HG02840 (cell line): ENCODE measurements around the gene FBLN5.
A peak's percentile ranks its signal among the peaks of the same experiment; 100 is the strongest.
"Not testable (repeated sequence)": the region's sequence is repeated elsewhere in the genome, so short reads cannot be mapped to it uniquely, and the experiment has no call there.

Experiments used
- ATAC-seq: cut with Tn5 transposase; IDR thresholded peaks from one replicate; pipeline ENCODE4 v1.9.1; 2021; ENCODE audit warnings: mild to moderate bottlenecking, moderate library complexity, moderate number of reproducible peaks; ENCODE audit not compliant: unreplicated experiment, low FRiP score

The FBLN5 gene

DNA sequence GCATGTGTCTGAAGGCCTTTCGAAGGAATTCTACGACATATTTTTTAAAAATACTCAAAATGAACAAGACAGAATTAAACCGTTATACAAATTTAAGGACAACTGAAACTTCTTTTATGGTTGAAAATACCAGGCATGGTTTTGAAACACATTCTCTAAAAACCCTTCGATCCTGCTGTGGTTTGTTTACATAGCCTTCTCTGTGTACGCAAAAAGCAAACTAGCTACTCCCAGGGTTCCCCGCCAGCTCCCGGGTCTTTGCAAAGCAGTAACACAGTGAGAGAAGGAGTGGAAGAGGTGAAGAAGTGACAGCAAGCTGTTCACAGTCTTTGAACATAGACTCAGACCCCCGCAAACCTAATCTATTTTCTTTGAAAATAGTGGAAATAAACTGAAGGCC is 77.9 kb downstream of the FBLN5 start:
- ATAC-seq = no peak

DNA sequence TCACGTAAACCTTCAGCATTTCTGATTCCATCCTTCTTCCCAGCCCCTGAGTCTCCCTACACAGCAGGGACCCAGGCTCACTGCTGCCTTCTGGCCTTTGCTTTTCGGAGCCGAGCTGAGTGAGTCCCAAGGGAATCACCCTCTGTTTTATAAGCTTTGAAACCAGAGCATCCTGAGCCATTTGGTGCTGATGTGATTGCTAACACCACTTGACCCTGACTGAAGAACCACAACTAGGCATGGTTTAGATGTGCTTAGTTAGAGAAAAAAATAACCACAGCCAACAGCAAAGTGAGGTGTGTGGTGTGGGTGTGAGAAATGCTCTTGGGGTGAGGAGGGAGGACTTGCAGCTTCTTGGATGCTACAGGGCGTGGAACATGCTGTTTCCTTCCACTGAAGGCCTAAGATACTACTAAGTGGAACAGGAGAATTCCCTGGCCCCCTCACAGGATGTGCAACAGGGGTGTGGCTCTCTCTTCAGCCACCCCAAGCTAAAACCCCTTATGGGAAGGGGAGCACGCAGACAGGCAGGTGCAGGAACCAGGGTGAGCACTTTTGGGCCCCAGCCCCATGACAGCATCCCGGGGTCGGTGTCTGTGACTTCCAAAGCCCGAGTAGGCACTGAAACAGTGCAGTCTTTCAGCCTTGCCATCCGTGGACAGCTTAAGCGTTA is 80.0 kb downstream of the FBLN5 start, which contains the start of gene TC2N:
Gene TC2N, minus strand, starts transcription at position 221 of the 673 bp plus-strand sequence. CDS start 53,767 bp downstream, outside the sequence.
- no peak for ATAC-seq

DNA sequence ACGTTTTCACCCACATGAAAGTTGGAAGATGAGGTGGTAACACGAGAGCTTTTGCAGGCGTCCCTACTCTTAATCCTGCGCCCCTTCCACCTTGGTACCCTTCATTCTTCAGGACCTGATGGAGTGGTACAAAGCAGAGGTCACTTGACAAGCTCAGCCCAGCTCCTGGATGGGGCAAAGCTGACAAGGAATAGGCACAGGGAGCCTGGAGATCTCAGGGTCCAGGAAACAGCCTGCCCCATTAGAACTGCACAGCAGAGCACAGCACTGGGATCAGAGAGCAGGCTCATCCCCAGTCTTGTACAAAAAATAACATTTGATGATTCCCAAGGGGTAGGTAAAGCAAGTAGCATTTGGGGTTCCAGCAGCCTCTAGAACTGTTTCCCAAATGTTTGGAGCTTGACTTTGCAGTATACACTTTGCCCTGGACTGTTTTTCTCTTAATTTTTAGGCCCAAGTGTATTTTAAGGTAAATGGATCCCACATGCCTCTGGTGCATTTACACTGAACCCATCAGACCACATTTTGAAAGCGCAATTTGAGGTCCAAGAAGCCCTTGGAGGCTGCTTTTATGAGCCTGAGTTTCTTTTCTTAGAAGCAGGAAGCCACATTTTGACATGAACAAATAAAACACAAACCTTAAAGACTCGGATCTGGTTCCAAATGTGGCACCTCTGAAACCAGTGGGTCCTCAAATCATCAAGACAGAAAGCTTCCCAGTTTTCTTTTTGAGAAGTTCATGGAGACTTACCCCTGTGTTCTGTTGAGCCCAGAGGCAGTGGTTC is 80.8 kb downstream of the FBLN5 start:
- ATAC-seq = no peak

DNA sequence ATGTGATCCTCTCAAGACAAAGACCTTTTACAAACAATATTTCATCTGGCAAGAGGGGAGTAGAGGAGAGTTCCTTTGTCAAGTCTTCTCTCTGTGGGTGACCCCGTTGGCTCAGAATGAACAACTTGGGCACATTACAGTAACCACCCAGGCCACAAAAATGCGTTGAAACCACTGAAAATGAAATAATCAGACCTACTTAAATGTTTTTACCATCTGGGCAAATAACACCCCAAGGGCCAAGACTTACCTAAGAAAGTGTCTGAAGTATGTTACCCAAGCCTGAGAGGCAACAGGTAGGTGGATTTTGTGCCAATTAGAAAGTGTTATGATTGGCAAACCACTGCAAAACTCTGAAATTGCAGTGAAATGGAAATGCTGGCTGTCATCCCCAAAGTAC is 81.4 kb downstream of the FBLN5 start:
- no peak for ATAC-seq

- no peak for ATAC-seq
Measured at GRCh38 chr14:91862417-91862816, 85.1 kb downstream of the FBLN5 start.

GRCh38 chr14:91861091-91861490 is 86.4 kb downstream of the FBLN5 start:
- no peak for ATAC-seq

- ATAC-seq = no peak
Measured at GRCh38 chr14:91860238-91860637, 87.3 kb downstream of the FBLN5 start.

DNA sequence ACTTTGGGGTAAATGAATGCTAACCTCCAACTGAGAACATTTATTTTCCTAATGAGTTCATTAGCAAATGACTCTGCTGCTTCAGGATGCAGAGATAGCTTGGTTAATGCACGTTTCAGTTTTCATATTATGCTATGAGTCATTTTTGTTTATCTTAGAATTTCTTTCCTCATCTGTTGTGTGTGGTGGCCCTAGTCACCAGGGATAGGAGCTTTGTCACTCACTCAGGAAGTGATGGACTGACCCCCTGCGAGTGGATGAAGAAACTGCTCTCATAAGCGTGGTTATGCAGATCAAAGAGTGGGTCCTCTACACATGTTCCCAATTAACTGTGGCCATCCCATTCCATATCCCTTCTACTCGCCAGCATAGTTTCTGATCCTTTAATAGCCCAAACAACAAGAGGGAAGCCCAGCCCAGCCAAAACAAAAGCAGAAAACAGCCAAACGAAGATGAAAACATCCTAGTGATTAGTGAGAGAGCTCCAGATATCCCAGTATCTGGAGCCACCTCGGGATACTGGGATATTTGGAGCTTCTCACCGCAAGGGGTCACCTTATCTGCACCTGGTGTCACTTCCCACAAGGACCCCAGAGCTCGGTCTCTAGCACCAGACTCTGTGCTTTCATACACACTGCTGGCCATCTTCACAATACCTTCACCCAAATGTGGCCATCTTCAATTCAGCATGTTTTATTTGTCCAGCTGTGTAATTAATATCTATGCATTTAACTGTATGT is 88.8 kb downstream of the FBLN5 start:
- ATAC-seq = peak; percentile 63

DNA sequence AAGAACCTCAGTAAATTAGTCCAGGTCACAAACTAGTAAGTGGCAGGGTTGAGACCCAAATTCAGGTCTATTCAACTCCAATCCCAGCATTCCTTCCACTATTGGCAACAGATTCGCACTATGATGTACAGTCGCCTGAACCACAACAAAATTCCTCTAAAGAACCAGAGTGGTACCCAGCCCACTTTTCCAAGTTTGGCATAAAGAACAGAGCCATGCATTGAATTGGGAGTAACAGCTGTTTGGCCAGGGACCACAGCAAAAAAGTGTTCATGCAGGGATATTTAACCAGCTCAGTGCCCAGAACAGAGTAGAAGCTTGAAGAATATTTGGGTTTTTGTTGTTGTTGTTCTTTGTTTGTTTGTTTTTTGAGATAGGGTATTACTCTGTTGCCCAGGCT is 89.9 kb downstream of the FBLN5 start:
- ATAC-seq = no peak

GRCh38 chr14:91854327-91854934 is 93.1 kb downstream of the FBLN5 start:
- ATAC-seq = no peak

DNA sequence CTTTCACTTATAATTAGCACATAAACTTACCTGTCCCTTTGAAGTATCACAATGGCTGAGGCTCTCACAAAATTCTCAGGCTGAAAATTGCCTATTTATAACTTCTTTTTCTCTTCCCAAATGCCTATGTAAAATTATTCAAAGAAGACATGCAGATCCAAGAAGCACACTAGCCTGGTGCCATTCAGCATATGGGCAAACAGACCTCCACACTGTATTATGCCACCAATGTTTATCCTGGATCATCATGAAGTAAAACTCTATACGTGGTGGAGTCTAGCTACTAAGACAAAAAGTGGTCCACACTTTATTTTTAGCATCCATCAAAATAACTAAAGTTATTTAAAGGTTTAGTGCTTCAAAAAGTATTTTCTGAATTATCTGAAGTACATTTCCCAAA is 95.9 kb downstream of the FBLN5 start:
- ATAC-seq = no peak

- no peak for ATAC-seq
Measured at GRCh38 chr14:91848504-91849001, 98.9 kb downstream of the FBLN5 start.

GRCh38 chr14:91847693-91848092 is 99.8 kb downstream of the FBLN5 start:
- no peak for ATAC-seq

DNA sequence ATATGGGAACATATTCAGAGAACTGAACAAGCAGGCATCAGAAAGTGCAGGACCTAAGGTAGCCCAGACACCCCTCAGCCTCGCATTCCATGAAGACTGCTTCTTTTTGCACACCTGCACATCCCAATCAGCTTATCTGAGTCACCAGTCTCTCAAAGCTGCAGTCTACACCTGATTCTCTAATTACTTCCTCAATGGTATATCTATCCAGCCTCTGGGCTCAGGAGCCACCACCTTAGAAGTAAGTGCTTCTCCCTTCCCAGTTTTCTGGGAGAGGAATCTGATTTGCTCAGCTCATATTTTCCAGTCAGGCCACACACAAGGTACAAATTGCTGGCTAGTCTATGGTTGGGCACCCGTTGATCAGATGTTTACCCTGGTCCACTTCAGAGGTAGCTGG is 101.8 kb downstream of the FBLN5 start:
- no peak for ATAC-seq

DNA sequence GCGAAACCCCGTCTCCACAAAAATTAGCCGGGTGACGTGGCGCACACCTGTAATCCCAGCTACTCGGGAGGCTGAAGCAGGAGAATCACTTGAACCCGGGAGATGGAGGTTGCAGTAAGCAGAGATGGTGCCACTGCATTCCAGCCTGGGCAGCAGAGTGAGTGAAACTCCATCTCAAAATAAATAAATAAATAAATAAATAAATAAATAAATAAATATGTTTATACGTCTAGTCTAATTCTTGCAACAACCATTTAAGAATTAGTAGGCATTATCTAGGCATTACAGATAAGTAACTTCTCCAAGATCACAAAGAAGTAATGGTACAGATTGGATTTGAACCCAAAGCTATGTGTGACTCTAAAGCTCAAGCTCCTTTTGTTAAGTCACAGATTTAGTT is 102.4 kb downstream of the FBLN5 start:
- not testable (repeated sequence) for ATAC-seq

DNA sequence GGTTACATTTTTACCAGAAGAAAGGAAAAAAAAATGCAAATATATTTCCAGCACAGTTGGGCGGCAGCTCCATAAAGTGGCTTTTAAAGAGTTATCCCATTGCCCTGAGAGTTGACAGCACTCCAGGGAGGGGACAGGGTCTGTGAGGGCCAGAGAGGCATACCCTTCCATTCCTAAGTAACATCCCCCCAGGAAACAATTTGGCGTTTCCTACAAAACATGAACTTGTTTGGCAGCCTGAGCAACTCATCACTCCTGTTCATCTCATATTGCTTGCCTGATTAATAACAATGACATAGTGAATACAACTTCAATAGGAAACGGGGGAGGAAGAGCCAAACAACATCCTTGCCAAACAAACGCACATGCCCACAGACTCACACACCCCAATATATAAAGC is 103.5 kb downstream of the FBLN5 start:
- no peak for ATAC-seq

DNA sequence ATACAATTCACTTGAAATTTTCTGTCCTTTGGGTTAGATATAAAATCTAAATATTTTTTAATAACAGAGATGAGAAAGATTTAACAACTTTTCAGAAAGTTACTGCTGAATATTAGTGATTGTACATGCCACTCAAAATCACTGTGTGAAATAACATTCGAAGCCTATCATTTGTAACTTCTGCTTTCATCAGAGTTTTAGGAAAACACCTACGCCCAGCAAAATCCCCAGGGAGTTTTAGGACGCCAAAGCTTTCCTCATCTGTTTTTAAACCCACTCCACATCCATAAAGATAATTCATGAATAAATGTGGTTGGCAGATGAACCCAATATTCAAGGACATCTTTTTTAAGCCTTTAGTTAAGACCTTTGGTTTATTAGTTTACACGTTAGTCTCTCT is 104.1 kb downstream of the FBLN5 start:
- no peak for ATAC-seq

DNA sequence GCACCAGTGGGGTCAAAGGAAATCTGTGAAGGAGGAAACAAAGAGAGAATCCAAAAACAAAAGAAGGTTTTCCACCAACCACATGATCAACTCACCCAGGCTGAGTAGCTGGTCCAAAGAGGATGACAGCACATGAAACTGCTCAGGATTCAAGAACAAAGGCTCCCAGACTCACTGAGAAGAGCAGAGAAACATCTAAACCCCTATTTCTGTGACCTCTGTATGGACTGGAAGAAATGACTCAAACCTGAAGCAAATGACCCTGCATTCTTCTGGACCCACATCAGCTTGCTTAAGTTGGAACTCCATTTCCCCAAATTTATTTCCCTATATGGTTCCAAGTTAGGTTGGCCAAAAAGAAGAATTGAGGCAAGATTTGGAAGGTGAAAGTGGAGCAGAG is 106.4 kb downstream of the FBLN5 start:
- no peak for ATAC-seq

DNA sequence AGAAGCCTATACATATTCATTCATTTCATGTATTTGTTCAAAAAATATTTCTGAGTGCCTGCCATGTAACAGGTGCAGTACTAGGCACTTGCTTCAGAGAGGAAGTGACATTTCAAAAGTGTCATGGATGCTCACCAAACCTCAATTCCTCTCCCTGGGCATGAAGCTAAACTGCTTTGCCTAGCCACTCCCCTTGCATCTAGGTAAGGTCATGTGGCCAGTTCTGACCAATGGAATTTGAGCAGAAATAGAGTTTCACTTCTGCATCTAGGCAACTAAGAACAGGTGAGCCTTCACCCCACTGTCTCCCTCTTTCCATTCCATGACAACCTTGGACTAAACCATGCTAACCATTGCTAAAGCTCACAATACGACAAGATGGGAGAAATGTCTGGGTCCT is 107.7 kb downstream of the FBLN5 start:
- ATAC-seq = no peak

DNA sequence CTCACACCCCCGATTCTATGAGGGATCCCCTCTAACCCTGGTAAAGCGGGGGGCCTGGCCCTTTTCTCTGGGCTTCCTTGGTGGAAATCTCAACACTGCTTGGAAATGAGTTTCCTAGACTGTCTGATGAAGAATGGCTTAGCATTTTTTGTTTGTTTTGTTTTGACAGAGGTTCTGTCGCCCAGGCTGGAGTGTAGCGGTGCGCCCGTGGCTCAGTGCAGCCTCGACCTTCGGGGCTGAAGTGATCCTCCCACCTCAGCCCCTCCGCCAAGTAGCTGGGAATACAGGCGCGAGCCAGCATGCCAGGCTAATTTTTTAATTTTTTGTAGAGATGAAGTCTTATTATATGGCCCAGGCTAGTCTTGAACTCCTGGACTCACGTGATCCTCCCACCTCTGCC is 110.4 kb downstream of the FBLN5 start:
- no peak for ATAC-seq
